ENCODE data around the gene CENPP.

- no peak for TF ChIP-seq CTCF (IDR thresholded peaks at IDR 0.05)
- TF ChIP-seq POLR2AphosphoS5 (IDR thresholded peaks at IDR 0.05), result peak; percentile 27
Measured at GRCh38 chr9:92600462-92601261, 274.9 kb downstream of the CENPP start.

All from gastroesophageal sphincter (tissue), 3 donors.